Measurements from ENCODE around the gene RALGPS1.

- no peak for TF ChIP-seq AFF4 (CRISPR knock-in tag; IDR thresholded peaks at IDR 0.05; ENCODE audit: borderline replicate concordance)
- TF ChIP-seq CTCF (IDR thresholded peaks at IDR 0.05): no peak
- TF ChIP-seq SP1 (CRISPR knock-in tag; conservative IDR thresholded peaks at IDR 0.05): no peak
- TF ChIP-seq ZNF532 (CRISPR knock-in tag; IDR thresholded peaks at IDR 0.05; ENCODE audit: borderline replicate concordance): no peak
- TF ChIP-seq NR3C1 (CRISPR knock-in tag; conservative IDR thresholded peaks at IDR 0.05; ENCODE audit: low read depth): no peak
- no peak for TF ChIP-seq CREB1 (CRISPR knock-in tag; IDR thresholded peaks at IDR 0.05)
- no peak for TF ChIP-seq PREB (CRISPR knock-in tag; IDR thresholded peaks at IDR 0.05; ENCODE audit: borderline replicate concordance)
- TF ChIP-seq ZNF232 (CRISPR knock-in tag; IDR thresholded peaks at IDR 0.05): no peak
- no peak for TF ChIP-seq ZNF423 (CRISPR knock-in tag; IDR thresholded peaks at IDR 0.05)
Observed at GRCh38 chr9:127193483-127193882, 278.9 kb downstream of the RALGPS1 start.
